SU-DHL-6 (cell line): ENCODE measurements around the gene PPP2R3C.

Experiments
- H2AFZ ChIP-seq: fragments of 200-600 bp; sonication (generic); 2 replicates; pipeline ENCODE4 v1.6.1; 2014; ENCODE audit warnings: low read depth, mild to moderate bottlenecking, moderate library complexity, mixed read lengths, antibody characterized with exemption, low read length; ENCODE audit not compliant: severe bottlenecking
- H3F3A ChIP-seq: fragments of 200-600 bp; shearing (Covaris generic); 2 replicates; pipeline ENCODE4 v1.6.0; 2016; ENCODE audit warnings: antibody characterized with exemption, mild to moderate bottlenecking; ENCODE audit not compliant: insufficient read depth
- H3K27ac ChIP-seq: fragments of 200-600 bp; sonication (generic); 2 replicates; pipeline ENCODE4 v1.5.1; 2016; ENCODE audit warnings: low read depth, mild to moderate bottlenecking, low read length, moderate library complexity, mixed read lengths
- H3K27me3 ChIP-seq: fragments of 200-600 bp; sonication (generic), shearing (Covaris generic); 2 replicates; pipeline ENCODE4 v1.6.0; 2014; ENCODE audit warnings: mild to moderate bottlenecking, low read length
- H3K36me3 ChIP-seq: fragments of 200-600 bp; sonication (generic); 2 replicates; pipeline ENCODE4 v1.6.1; 2014; ENCODE audit warnings: mild to moderate bottlenecking, low read length, mixed read lengths
- H3K4me2 ChIP-seq: fragments of 300-600, 200-600 bp; shearing (Covaris generic), sonication (generic); 2 replicates; pipeline ENCODE4 v1.6.0; 2014; ENCODE audit warnings: low read length, low read depth, mild to moderate bottlenecking; ENCODE audit not compliant: poor library complexity, severe bottlenecking
- H3K4me3 ChIP-seq: fragments of 200-600 bp; sonication (generic); 2 replicates; pipeline ENCODE4 v1.5.1; 2014; ENCODE audit warnings: antibody characterized with exemption, low read length, mild to moderate bottlenecking, mixed read lengths; ENCODE audit not compliant: insufficient read depth, poor library complexity, severe bottlenecking
- H3K79me2 ChIP-seq: fragments of 200-600 bp; sonication (generic); 2 replicates; pipeline ENCODE4 v1.6.1; 2014; ENCODE audit warnings: mild to moderate bottlenecking, low read length, moderate library complexity; ENCODE audit not compliant: insufficient read depth
- H3K9ac ChIP-seq: fragments of 200-600 bp; sonication (generic); 2 replicates; pipeline ENCODE4 v1.7.0; 2014; ENCODE audit warnings: mild to moderate bottlenecking, low read length
- H3K9me2 ChIP-seq: fragments of 200-600 bp; sonication (generic); replicated peaks from 2 replicates; pipeline ENCODE4 v1.6.1; 2014; ENCODE audit warnings: low read length; ENCODE audit not compliant: insufficient read depth
- H3K9me3 ChIP-seq: fragments of 200-600 bp; sonication (generic); 2 replicates; pipeline ENCODE4 v1.6.1; 2014; ENCODE audit warnings: low read length, mixed read lengths; ENCODE audit not compliant: insufficient read depth
- H4K20me1 ChIP-seq: fragments of 200-600 bp; sonication (generic); 2 replicates; pipeline ENCODE4 v1.6.1; 2014; ENCODE audit warnings: low read depth, mild to moderate bottlenecking, antibody characterized with exemption, low read length, moderate library complexity, mixed read lengths
- EZH2phosphoT487 ChIP-seq: fragments of 200-600 bp; sonication (generic), shearing (Covaris generic); conservative IDR thresholded peaks from 2 replicates; pipeline ENCODE4 v1.6.1; 2018; ENCODE audit warnings: mild to moderate bottlenecking, antibody characterized with exemption, low read length, moderate library complexity, mixed read lengths
- TF ChIP-seq, protein P1 (sequence below): fragments of 200-600 bp; sonication (generic); IDR thresholded peaks from one replicate; pipeline ENCODE4 v1.5.1; 2017; ENCODE audit warnings: antibody characterized with exemption, mild to moderate bottlenecking, low read length, moderate library complexity; ENCODE audit not compliant: insufficient read depth, poor library complexity, severe bottlenecking

Gene PPP2R3C

DNA sequence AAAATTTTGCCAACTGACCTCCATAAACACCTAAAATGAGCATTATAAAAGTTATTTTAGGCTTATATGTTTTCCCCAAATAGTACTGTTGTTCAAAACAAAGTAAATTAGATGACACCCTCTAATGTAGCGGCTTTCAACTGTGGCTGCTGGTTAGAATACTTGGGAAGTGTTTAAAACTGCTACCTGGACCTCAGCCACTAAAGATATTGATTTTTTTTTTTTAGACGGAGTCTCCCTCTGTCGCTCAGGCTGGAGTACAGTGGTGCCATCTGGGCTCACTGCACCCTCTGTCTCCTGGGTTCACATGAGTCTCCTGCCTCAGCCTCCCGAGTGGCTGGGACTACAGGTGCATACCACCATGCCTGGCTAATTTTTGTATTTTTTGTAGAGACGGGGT, 16.8 kb upstream of the PPP2R3C start:
- Histone ChIP-seq H3K36me3 (peaks cover 3% of the 10 kb centered on the region; the same call in 1 of the 2 replicates), H3K9me2 (no peaks in the 10 kb centered on the region), H3K4me3 (no peak overlapping the region), H3K79me2 (peaks cover 12% of the 10 kb centered on the region; the same call in 1 of the 2 replicates), H3K9me3 (no peaks in the 10 kb centered on the region), H2AFZ (no peak overlapping the region), H3K27me3 (no peaks in the 10 kb centered on the region), H3K27ac (no peak overlapping the region), H3K9ac (no peak overlapping the region), H3F3A (peaks cover 13% of the 10 kb centered on the region; the same call in 1 of the 2 replicates), H4K20me1 (no peaks in the 10 kb centered on the region), H3K4me2 (no peak overlapping the region)
- TF ChIP-seq EZH2phosphoT487: no peak
- TF ChIP-seq, protein P1, sequence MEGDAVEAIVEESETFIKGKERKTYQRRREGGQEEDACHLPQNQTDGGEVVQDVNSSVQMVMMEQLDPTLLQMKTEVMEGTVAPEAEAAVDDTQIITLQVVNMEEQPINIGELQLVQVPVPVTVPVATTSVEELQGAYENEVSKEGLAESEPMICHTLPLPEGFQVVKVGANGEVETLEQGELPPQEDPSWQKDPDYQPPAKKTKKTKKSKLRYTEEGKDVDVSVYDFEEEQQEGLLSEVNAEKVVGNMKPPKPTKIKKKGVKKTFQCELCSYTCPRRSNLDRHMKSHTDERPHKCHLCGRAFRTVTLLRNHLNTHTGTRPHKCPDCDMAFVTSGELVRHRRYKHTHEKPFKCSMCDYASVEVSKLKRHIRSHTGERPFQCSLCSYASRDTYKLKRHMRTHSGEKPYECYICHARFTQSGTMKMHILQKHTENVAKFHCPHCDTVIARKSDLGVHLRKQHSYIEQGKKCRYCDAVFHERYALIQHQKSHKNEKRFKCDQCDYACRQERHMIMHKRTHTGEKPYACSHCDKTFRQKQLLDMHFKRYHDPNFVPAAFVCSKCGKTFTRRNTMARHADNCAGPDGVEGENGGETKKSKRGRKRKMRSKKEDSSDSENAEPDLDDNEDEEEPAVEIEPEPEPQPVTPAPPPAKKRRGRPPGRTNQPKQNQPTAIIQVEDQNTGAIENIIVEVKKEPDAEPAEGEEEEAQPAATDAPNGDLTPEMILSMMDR: no peak

GRCh38 chr14:35134329-35135123, 12.7 kb upstream of the PPP2R3C start:
- Histone ChIP-seq H3K79me2 (peaks cover 20% of the 10 kb centered on the region; the same call in 1 of the 2 replicates), H3K9ac (no peak overlapping the region), H3K9me3 (no peaks in the 10 kb centered on the region), H3K27ac (no peak overlapping the region), H3K27me3 (no peaks in the 10 kb centered on the region), H3K9me2 (no peaks in the 10 kb centered on the region), H4K20me1 (no peaks in the 10 kb centered on the region), H2AFZ (no peak overlapping the region), H3K4me3 (no peak overlapping the region), H3K36me3 (peaks cover 4% of the 10 kb centered on the region; the same call in 1 of the 2 replicates), H3F3A (0 out of 2 replicates have a peak, but pooled peaks cover 3% of the 10 kb centered on the region), H3K4me2 (no peak overlapping the region)
- TF ChIP-seq EZH2phosphoT487: no peak
- TF ChIP-seq, protein P1: no peak

GRCh38 chr14:35133542-35134328, 11.9 kb upstream of the PPP2R3C start:
- no peak overlapping the region for H3K9ac ChIP-seq
- no peak for TF ChIP-seq EZH2phosphoT487
- TF ChIP-seq, protein P1: no peak
- no peak overlapping the region for H3K27ac ChIP-seq
- H3K4me3 ChIP-seq: no peak overlapping the region
- H4K20me1 ChIP-seq: no peaks in the 10 kb centered on the region
- no peak overlapping the region for H2AFZ ChIP-seq
- H3K27me3 ChIP-seq: no peaks in the 10 kb centered on the region
- H3K79me2 ChIP-seq: peaks cover 26% of the 10 kb centered on the region
- H3F3A ChIP-seq: no peaks in the 10 kb centered on the region
- H3K4me2 ChIP-seq: no peak overlapping the region
- H3K36me3 ChIP-seq: peaks cover 4% of the 10 kb centered on the region; the same call in 1 of the 2 replicates
- H3K9me2 ChIP-seq: no peaks in the 10 kb centered on the region
- no peaks in the 10 kb centered on the region for H3K9me3 ChIP-seq
